Effector CD4-positive, alpha-beta T cell (primary cell): Measurements from ENCODE around the gene BTN3A1.

Experiments
- DNase-seq: peaks from one replicate; pipeline ENCODE4 v3.0.0-alpha.2; 2020

Gene BTN3A1

DNA sequence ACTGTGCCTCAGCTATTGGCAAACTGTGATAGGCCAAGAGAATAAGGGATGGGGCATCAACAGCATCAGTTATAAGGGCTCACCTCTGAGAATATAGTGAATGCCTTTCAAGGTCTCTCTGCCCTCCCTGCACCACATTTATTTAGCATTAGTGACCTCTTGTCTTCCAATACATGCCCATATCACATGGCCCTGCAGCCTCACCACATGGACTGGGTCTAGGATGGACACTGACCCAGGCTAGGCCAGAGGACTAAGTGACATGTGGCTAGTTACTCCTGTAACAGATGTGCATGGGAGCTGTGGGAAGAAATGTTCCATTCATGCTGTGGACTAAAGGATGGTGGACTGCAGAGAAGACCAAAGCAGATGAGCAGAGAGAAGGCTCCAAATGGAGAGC is 22.3 kb upstream of the BTN3A1 start:
- DNase-seq: no peak

DNA sequence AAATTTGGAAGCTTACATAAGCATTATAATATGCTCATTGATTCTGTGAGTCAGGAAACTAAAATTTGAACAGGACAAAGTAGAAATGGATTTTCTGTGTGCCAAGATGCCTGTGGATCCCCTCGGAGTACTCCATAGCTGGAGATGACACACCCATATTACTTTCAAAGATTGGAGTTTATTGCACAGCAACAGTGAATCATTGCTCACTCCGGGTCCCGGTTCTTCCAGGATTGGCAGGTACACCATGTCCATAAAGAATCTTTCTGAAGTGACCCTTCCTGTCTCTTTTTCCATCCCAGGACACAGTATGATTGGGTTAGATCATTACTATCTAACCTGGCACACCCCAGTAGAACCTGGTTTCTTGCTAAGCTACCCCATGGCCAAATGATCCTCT is 21.8 kb upstream of the BTN3A1 start:
- no peak for DNase-seq

GRCh38 chr6:26382121-26382520 is 20.0 kb upstream of the BTN3A1 start:
- no peak for DNase-seq

DNA sequence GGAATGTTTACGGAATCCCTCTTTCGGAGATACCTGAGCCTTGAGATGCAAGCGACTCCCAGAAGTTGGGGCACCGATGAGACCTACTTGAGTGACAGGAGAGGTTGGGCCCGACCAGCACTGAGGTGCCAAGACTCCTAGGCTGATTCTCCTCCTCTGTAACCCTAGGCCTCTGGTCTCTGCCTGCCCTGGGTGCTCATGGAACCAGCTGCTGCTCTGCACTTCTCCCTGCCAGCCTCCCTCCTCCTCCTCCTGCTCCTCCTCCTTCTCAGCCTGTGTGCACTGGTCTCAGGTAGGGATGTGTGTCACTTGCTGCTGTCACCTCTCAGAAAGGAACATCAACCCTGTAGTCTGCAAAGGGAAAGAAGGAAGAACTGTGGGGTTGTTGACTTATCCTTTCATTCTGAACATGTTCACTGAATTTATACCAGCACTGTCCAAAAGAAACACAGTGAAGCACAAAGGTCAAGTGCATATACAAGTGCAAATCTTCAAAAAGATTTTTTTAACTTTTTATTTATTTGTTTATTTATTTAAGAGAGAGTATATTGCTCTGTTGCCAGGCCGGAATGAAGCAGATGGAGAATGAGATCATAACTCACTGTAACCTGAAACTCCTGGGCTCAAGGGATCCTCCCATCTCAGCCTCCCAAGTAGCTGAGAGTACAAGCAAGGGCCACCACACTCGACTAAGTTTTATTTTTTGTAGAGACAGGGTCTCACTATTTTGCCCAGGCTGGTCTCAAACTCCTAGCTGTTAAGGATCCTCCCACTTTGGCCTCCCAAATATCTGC is 18.3 kb upstream of the BTN3A1 start:
- no peak for DNase-seq

GRCh38 chr6:26385734-26386125 is 16.3 kb upstream of the BTN3A1 start:
- DNase-seq: no peak

DNA sequence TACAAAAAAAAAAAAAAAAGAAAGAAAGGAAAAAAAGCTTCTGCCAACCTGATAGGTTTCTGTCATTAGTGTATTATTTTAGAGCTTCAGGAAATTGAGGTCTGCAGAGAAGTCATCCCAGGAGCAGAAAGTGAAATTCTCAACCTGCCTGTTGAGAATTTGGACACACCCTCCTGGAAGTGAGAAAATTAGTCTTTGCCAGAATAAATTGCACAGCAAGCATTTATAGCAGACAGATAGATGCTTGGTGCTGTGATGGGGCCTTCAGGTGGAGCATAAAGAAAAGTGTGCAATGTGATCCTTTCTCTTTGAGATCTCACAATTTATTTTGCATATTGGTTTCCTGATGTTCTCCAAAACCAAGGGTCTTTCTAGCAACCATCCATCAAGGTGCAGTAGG is 14.5 kb upstream of the BTN3A1 start:
- DNase-seq: no peak

- DNase-seq: no peak
Observed at GRCh38 chr6:26388014-26388413, 14.1 kb upstream of the BTN3A1 start.

GRCh38 chr6:26388441-26388840 is 13.6 kb upstream of the BTN3A1 start:
- no peak for DNase-seq

DNA sequence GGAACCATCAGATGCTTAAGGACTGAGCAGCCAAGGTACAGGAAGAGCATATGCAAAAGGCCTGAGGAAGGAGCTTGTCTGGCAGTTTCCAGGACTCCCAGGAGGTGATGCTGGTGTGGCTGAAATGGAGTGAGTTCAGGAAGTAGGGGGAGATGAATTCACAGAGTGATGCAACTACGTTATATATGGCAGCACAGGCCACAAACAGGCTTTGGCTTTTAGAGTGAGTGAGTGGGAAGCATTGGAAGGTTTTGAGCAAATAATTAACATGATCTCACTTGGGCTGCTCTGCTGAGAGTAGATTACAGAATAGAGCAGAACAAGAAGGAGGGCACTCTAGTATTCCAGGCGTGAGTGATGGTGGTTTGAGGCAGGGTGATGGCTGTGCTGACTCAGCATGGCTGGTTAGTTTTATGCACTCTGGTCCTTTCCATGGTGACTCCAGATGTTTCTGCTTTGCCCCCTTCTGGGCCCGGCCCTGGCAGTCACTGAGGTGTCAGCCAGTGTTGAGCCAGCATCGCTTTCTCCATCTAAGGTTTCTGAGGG is 12.7 kb upstream of the BTN3A1 start:
- DNase-seq: no peak

GRCh38 chr6:26390531-26390930 is 11.5 kb upstream of the BTN3A1 start:
- no peak for DNase-seq

GRCh38 chr6:26392932-26393636 is 9.0 kb upstream of the BTN3A1 start:
- DNase-seq: no peak

DNA sequence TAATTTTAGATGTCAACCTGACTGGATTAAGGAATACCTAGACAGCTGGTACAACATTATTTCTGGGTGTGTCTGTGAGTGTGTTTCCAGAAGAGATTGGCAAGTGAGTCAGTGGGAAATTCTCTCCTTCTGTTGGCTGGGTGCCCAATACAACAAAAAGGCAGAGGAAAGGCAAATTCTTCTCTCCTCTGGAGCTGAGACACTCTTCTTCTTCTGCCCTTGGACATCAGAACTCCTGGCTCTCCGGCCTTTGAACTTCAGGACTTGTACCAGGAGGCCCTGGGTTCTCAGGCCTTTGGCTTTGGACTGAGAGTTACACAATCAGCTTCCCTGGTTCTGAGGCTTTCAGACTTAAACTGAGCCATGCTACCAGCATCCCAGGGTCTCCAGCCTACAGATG is 7.8 kb upstream of the BTN3A1 start:
- DNase-seq: no peak

GRCh38 chr6:26398555-26398954 is 3.5 kb upstream of the BTN3A1 start:
- DNase-seq: no peak

GRCh38 chr6:26400626-26401025 is 1.4 kb upstream of the BTN3A1 start:
- no peak for DNase-seq

GRCh38 chr6:26401389-26401986 is 587 bp upstream of the BTN3A1 start:
- no peak for DNase-seq

- no peak for DNase-seq
Observed at GRCh38 chr6:26403893-26404292, 1.8 kb downstream of the BTN3A1 start.

DNA sequence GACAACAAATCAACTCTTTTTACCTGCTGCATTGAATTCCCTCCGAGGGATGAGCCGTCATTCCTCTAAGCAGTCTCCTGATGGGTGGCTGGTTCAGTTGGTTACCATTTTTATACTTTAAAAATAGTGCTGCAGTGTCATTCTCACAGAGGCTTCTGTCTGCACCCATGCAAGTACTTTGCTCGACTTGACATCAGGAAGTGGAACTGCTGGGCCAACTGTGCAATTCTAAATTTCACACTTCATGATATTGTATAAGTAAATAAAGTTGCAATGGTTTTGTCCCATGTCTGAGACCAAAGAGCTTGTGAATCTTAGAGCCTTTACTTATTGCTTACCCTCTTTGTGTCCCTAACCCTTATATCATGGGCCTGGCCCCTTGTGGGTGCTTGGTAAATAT is 2.5 kb downstream of the BTN3A1 start:
- no peak for DNase-seq

- DNase-seq: no peak
Observed at GRCh38 chr6:26408828-26409730, 7.0 kb downstream of the BTN3A1 start.

- no peak for DNase-seq
Observed at GRCh38 chr6:26411751-26412150, 9.7 kb downstream of the BTN3A1 start.

- no peak for DNase-seq
Observed at GRCh38 chr6:26412228-26412627, 10.2 kb downstream of the BTN3A1 start.

GRCh38 chr6:26412954-26413353 is 10.9 kb downstream of the BTN3A1 start:
- DNase-seq: no peak

- DNase-seq: no peak
Observed at GRCh38 chr6:26414281-26414680, 12.2 kb downstream of the BTN3A1 start.
